Activated CD8-positive, alpha-beta memory T cell treated with anti-CD3 and anti-CD28 coated beads for 24 hours (primary cell): ENCODE measurements around the gene FILIP1L.

Experiments used
- DNase-seq: peaks from one replicate; pipeline ENCODE4 v3.0.0-alpha.2; 2020

FILIP1L gene

GRCh38 chr3:99911433-99911832 lies 202.9 kb downstream of the FILIP1L start:
- no peak for DNase-seq

- DNase-seq: no peak
These were observed 203.5 kb downstream of the FILIP1L start for GRCh38 chr3:99910752-99911290.

GRCh38 chr3:99909714-99910495 lies 204.4 kb downstream of the FILIP1L start:
- no peak for DNase-seq

- no peak for DNase-seq
These were observed 206.2 kb downstream of the FILIP1L start for GRCh38 chr3:99907959-99908544.

GRCh38 chr3:99903869-99904268 lies 210.4 kb downstream of the FILIP1L start:
- DNase-seq: no peak

GRCh38 chr3:99902091-99902490 lies 212.2 kb downstream of the FILIP1L start:
- DNase-seq: no peak

GRCh38 chr3:99901200-99901926 lies 212.9 kb downstream of the FILIP1L start:
- no peak for DNase-seq

GRCh38 chr3:99900248-99900647 lies 214.1 kb downstream of the FILIP1L start:
- no peak for DNase-seq

- no peak for DNase-seq
These were observed 214.7 kb downstream of the FILIP1L start for GRCh38 chr3:99899603-99900002.

GRCh38 chr3:99896482-99896881 lies 217.8 kb downstream of the FILIP1L start:
- no peak for DNase-seq

- DNase-seq: no peak
These were observed 218.4 kb downstream of the FILIP1L start for GRCh38 chr3:99895703-99896441.

- no peak for DNase-seq
These were observed 219.1 kb downstream of the FILIP1L start for GRCh38 chr3:99895131-99895696.

GRCh38 chr3:99892332-99892731 lies 222.0 kb downstream of the FILIP1L start:
- no peak for DNase-seq

- no peak for DNase-seq
These were observed 222.6 kb downstream of the FILIP1L start for GRCh38 chr3:99891610-99892285.

- DNase-seq: no peak
These were observed 228.4 kb downstream of the FILIP1L start for GRCh38 chr3:99885851-99886250.

GRCh38 chr3:99885085-99885484 lies 229.2 kb downstream of the FILIP1L start:
- no peak for DNase-seq

GRCh38 chr3:99884484-99884883 lies 229.8 kb downstream of the FILIP1L start:
- DNase-seq: no peak

GRCh38 chr3:99883693-99884092 lies 230.6 kb downstream of the FILIP1L start:
- no peak for DNase-seq

GRCh38 chr3:99883138-99883461 lies 231.2 kb downstream of the FILIP1L start:
- no peak for DNase-seq

GRCh38 chr3:99882436-99883137 lies 231.7 kb downstream of the FILIP1L start:
- DNase-seq: no peak

- DNase-seq: no peak
These were observed 233.2 kb downstream of the FILIP1L start for GRCh38 chr3:99881121-99881524.

GRCh38 chr3:99879275-99879674 lies 235.0 kb downstream of the FILIP1L start:
- no peak for DNase-seq
